HEK293 (cell line): ENCODE data around the gene RAD52.

Source experiments
- CTCF ChIA-PET: fragments of 350-600 bp; formaldehyde crosslinking; extraction: SDS; loops from one replicate; lab custom pipeline; 2021; ENCODE audit warnings: antibody characterized with exemption; lab: Yijun Ruan, JAX
- POLR2A ChIA-PET: fragments of 300-600 bp; formaldehyde crosslinking; extraction: SDS; loops from one replicate; lab custom pipeline; 2020; ENCODE audit warnings: antibody characterized with exemption, inconsistent platforms; lab: Yijun Ruan, JAX
- H3K27ac ChIP-seq: fragments of 200-500 bp; sonication (Bioruptor generic); 2 replicates; pipeline ENCODE4 v1.5.1; 2014; ENCODE audit warnings: low read depth, low read length, control low read depth, inconsistent platforms; ENCODE audit errors: extremely low read depth
- H3K36me3 ChIP-seq, 2 experiments: fragments of 200-500 bp in 1 of 2; sonication (Bioruptor generic) in 1 of 2; 1 replicate in 1 of 2; 2 replicates in 1 of 2; pipeline ENCODE4 v1.5.1; 2014 to 2017; ENCODE audit warnings: inconsistent platforms in 2 of 2, low read length in 2 of 2; ENCODE audit not compliant: control insufficient read depth in 2 of 2, insufficient read depth in 1 of 2
- H3K4me1 ChIP-seq: fragments of 200-500 bp; sonication (Bioruptor generic); 2 replicates; pipeline ENCODE4 v1.5.1; 2014; ENCODE audit warnings: mild to moderate bottlenecking, low read length, inconsistent platforms; ENCODE audit not compliant: control insufficient read depth, insufficient read depth
- H3K4me3 ChIP-seq: 2 replicates; pipeline ENCODE4 v1.5.1; 2011; ENCODE audit warnings: low read depth, mild to moderate bottlenecking, control low read depth, low read length, moderate library complexity
- H3K9me3 ChIP-seq: fragments of 200-500 bp; sonication (Bioruptor generic); 2 replicates; pipeline ENCODE4 v1.5.1; 2014; ENCODE audit warnings: low read depth, low read length, inconsistent platforms; ENCODE audit not compliant: control insufficient read depth, insufficient read depth
- FEZF1 ChIP-seq: fragments of 450-650 bp; formaldehyde crosslinking; IDR thresholded peaks from 2 replicates; pipeline ENCODE4 v1.5.1; 2016; ENCODE audit warnings: missing biosample characterization, missing genetic modification characterization
- HOXA7 ChIP-seq: sonication (generic); formaldehyde crosslinking; IDR thresholded peaks from 2 replicates; pipeline ENCODE4 v1.8.1; 2022; ENCODE audit warnings: missing genetic modification reagents, borderline replicate concordance
- IKZF3 ChIP-seq: fragments of 450-650 bp; IDR thresholded peaks from 2 replicates; pipeline ENCODE4 v1.5.0; 2018; ENCODE audit warnings: missing biosample characterization, mild to moderate bottlenecking, missing genetic modification characterization, moderate library complexity
- SCRT1 ChIP-seq: fragments of 450-650 bp; formaldehyde crosslinking; IDR thresholded peaks from 2 replicates; pipeline ENCODE4 v1.5.1; 2016; ENCODE audit warnings: missing biosample characterization, missing genetic modification characterization, borderline replicate concordance
- SCRT2 ChIP-seq: fragments of 450-650 bp; formaldehyde crosslinking; IDR thresholded peaks from 2 replicates; pipeline ENCODE4 v1.5.1; 2016; ENCODE audit warnings: missing biosample characterization, missing genetic modification characterization
- SETDB1 ChIP-seq: IDR thresholded peaks from one replicate; pipeline ENCODE4 v1.6.1; 2017; ENCODE audit warnings: mild to moderate bottlenecking, low read length, moderate library complexity, mixed read lengths; ENCODE audit not compliant: insufficient read length
- ZFHX2 ChIP-seq: fragments of 450-650 bp; formaldehyde crosslinking; conservative IDR thresholded peaks from 2 replicates; pipeline ENCODE4 v1.5.1; 2016; ENCODE audit warnings: missing biosample characterization, missing genetic modification characterization
- ZNF16 ChIP-seq: fragments of 450-650 bp; formaldehyde crosslinking; IDR thresholded peaks from 2 replicates; pipeline ENCODE4 v1.5.1; 2016; ENCODE audit warnings: low read depth, missing biosample characterization, missing genetic modification characterization
- ZNF211 ChIP-seq: fragments of 450-650 bp; formaldehyde crosslinking; IDR thresholded peaks from 2 replicates; pipeline ENCODE4 v1.5.1; 2016; ENCODE audit warnings: low read depth, missing biosample characterization, missing genetic modification characterization
- ZNF274 ChIP-seq, 2 experiments: fragments of 200-500 bp in 1 of 2; fragments of 450-650 bp in 1 of 2; sonication (Bioruptor generic) in 1 of 2; formaldehyde crosslinking in 1 of 2; IDR thresholded peaks; 2 replicates each; pipeline versions ENCODE4 v1.5.1 to v1.6.1; 2014 to 2016; ENCODE audit warnings: borderline replicate concordance in 1 of 2, inconsistent platforms in 1 of 2, low read length in 1 of 2, missing biosample characterization in 1 of 2, missing genetic modification characterization in 1 of 2
- ZNF302 ChIP-seq: fragments of 450-650 bp; formaldehyde crosslinking; IDR thresholded peaks from 2 replicates; pipeline ENCODE4 v1.5.1; 2016; ENCODE audit warnings: missing biosample characterization, missing genetic modification characterization, low read depth
- ZNF335 ChIP-seq: fragments of 450-650 bp; formaldehyde crosslinking; conservative IDR thresholded peaks from 2 replicates; pipeline ENCODE4 v1.5.1; 2016; ENCODE audit warnings: missing biosample characterization, missing genetic modification characterization
- ZNF341 ChIP-seq: fragments of 450-650 bp; formaldehyde crosslinking; IDR thresholded peaks from 2 replicates; pipeline ENCODE4; 2016; ENCODE audit warnings: low read depth, missing biosample characterization, missing genetic modification characterization
- ZNF37A ChIP-seq: fragments of 450-650 bp; IDR thresholded peaks from 2 replicates; pipeline ENCODE4 v1.5.1; 2018; ENCODE audit warnings: missing biosample characterization, missing genetic modification characterization
- ZNF391 ChIP-seq: fragments of 450-650 bp; formaldehyde crosslinking; IDR thresholded peaks from 2 replicates; pipeline ENCODE4 v1.5.1; 2016; ENCODE audit warnings: low read depth, missing biosample characterization, missing genetic modification characterization, borderline replicate concordance
- ZNF555 ChIP-seq: fragments of 450-650 bp; formaldehyde crosslinking; conservative IDR thresholded peaks from 2 replicates; pipeline ENCODE4 v1.5.1; 2017; ENCODE audit warnings: missing biosample characterization, mild to moderate bottlenecking, missing genetic modification characterization, inconsistent platforms
- ZNF561 ChIP-seq: fragments of 450-650 bp; IDR thresholded peaks from 2 replicates; pipeline ENCODE4 v1.5.1; 2018; ENCODE audit warnings: missing biosample characterization, missing genetic modification characterization, borderline replicate concordance
- ZNF585B ChIP-seq: fragments of 450-650 bp; formaldehyde crosslinking; IDR thresholded peaks from 2 replicates; pipeline ENCODE4 v1.5.1; 2016; ENCODE audit warnings: missing biosample characterization, missing genetic modification characterization
- ZNF596 ChIP-seq: fragments of 450-650 bp; IDR thresholded peaks from 2 replicates; pipeline ENCODE4 v1.5.0; 2018; ENCODE audit warnings: missing biosample characterization, mild to moderate bottlenecking, missing genetic modification characterization, moderate library complexity
- ZNF629 ChIP-seq: fragments of 450-650 bp; formaldehyde crosslinking; IDR thresholded peaks from 2 replicates; pipeline ENCODE4 v1.5.1; 2017; ENCODE audit warnings: missing biosample characterization, missing genetic modification characterization
- ZNF664 ChIP-seq: fragments of 450-650 bp; formaldehyde crosslinking; IDR thresholded peaks from 2 replicates; pipeline ENCODE4 v1.5.1; 2016; ENCODE audit warnings: missing biosample characterization, missing genetic modification characterization
- ZNF707 ChIP-seq: fragments of 450-650 bp; formaldehyde crosslinking; IDR thresholded peaks from 2 replicates; pipeline ENCODE4 v1.5.1; 2016; ENCODE audit warnings: missing biosample characterization, missing genetic modification characterization
- ZXDB ChIP-seq: fragments of 450-650 bp; formaldehyde crosslinking; IDR thresholded peaks from 2 replicates; pipeline ENCODE4 v1.5.1; 2016; ENCODE audit warnings: missing biosample characterization, missing genetic modification characterization
- TF ChIP-seq, protein P1 (sequence below): fragments of 450-650 bp; formaldehyde crosslinking; IDR thresholded peaks from 2 replicates; pipeline ENCODE4 v1.5.1; 2016; ENCODE audit warnings: missing biosample characterization, missing genetic modification characterization
- TF ChIP-seq, protein P2 (sequence below): fragments of 450-650 bp; formaldehyde crosslinking; IDR thresholded peaks from 2 replicates; pipeline ENCODE4 v1.5.1; 2016; ENCODE audit warnings: missing biosample characterization, missing genetic modification characterization
- TF ChIP-seq, protein P3 (sequence below): IDR thresholded peaks from 2 replicates; pipeline ENCODE4 v1.6.1; 2011; ENCODE audit warnings: mild to moderate bottlenecking, low read depth, low read length, borderline replicate concordance

RAD52 gene

GRCh38 chr12:894226-894625 lies 55.3 kb downstream of the RAD52 start:
- TF ChIP-seq ZXDB (tag by site-specific recombination) = no peak
- no peak for TF ChIP-seq HOXA7
- peak; percentile 45; the same call in 1 of the 2 replicates for TF ChIP-seq ZNF664 (tag by site-specific recombination)
- no peak overlapping the region for H3K4me3 ChIP-seq
- ChIA-PET CTCF (interaction anchor here (0.6 kb wide), 1 partner anchor 119 kb away, joined by 5 read pairs; no protein-coding TSS in a partner anchor), POLR2A (no interaction called here)
- H3K36me3 ChIP-seq = peaks cover 79 to 83% of the 10 kb centered on the region in 2 experiments
- no peak overlapping the region for H3K27ac ChIP-seq
- no peaks in the 10 kb centered on the region for H3K4me1 ChIP-seq
- H3K9me3 ChIP-seq = no peaks in the 10 kb centered on the region

DNA sequence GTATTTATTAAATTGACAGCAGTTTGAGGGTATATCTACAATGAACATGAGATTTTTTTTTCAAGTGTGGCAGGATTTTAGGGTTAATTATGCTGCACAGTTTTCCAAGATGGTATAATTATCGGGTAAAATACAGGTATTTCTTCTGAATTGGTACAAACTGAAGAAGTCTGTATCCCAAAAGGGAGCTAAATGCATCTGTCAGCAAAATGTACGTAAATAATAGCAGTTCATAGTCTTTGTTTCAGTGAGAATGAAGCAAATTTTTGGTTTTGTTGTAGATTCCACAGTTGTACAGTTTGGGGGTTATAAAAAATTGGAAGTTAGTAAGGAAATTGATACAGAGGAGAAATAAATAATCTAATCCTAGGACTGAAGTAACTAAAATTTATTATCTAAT lies 63.3 kb downstream of the RAD52 start:
- Histone ChIP-seq H3K4me3 (no peak overlapping the region), H3K4me1 (no peaks in the 10 kb centered on the region), H3K27ac (no peak overlapping the region), H3K9me3 (no peaks in the 10 kb centered on the region), H3K36me3 (peaks cover 80 to 97% of the 10 kb centered on the region in 2 experiments)
- ChIA-PET CTCF (no interaction called here), POLR2A (no interaction called here)
- TF ChIP-seq ZNF555 (tag by site-specific recombination) (no peak), ZNF341 (tag by site-specific recombination) (no peak), ZNF561 (tag by site-specific recombination) (no peak), ZNF335 (tag by site-specific recombination) (no peak), SCRT1 (tag by site-specific recombination) (no peak), ZNF16 (no peak), ZNF37A (tag by site-specific recombination) (no peak), ZNF585B (no peak), SETDB1 (no peak), ZNF596 (no peak), ZXDB (tag by site-specific recombination) (no peak)
- TF ChIP-seq, protein P1, sequence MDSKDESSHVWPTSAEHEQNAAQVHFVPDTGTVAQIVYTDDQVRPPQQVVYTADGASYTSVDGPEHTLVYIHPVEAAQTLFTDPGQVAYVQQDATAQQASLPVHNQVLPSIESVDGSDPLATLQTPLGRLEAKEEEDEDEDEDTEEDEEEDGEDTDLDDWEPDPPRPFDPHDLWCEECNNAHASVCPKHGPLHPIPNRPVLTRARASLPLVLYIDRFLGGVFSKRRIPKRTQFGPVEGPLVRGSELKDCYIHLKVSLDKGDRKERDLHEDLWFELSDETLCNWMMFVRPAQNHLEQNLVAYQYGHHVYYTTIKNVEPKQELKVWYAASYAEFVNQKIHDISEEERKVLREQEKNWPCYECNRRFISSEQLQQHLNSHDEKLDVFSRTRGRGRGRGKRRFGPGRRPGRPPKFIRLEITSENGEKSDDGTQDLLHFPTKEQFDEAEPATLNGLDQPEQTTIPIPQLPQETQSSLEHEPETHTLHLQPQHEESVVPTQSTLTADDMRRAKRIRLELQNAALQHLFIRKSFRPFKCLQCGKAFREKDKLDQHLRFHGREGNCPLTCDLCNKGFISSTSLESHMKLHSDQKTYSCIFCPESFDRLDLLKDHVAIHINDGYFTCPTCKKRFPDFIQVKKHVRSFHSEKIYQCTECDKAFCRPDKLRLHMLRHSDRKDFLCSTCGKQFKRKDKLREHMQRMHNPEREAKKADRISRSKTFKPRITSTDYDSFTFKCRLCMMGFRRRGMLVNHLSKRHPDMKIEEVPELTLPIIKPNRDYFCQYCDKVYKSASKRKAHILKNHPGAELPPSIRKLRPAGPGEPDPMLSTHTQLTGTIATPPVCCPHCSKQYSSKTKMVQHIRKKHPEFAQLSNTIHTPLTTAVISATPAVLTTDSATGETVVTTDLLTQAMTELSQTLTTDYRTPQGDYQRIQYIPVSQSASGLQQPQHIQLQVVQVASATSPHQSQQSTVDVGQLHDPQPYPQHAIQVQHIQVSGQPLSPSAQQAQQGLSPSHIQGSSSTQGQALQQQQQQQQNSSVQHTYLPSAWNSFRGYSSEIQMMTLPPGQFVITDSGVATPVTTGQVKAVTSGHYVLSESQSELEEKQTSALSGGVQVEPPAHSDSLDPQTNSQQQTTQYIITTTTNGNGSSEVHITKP (tag by site-specific recombination) = no peak

GRCh38 chr12:885701-886100 lies 63.8 kb downstream of the RAD52 start:
- Histone ChIP-seq H3K4me3 (no peak overlapping the region), H3K27ac (no peak overlapping the region), H3K9me3 (no peaks in the 10 kb centered on the region), H3K36me3 (peaks cover 76 to 99% of the 10 kb centered on the region in 2 experiments), H3K4me1 (no peaks in the 10 kb centered on the region)
- CTCF ChIA-PET = no interaction called here
- POLR2A ChIA-PET = interaction anchor here (0.6 kb wide), 1 partner anchor 110 kb away, joined by 9 read pairs; no protein-coding TSS in a partner anchor
- TF ChIP-seq, protein P2, sequence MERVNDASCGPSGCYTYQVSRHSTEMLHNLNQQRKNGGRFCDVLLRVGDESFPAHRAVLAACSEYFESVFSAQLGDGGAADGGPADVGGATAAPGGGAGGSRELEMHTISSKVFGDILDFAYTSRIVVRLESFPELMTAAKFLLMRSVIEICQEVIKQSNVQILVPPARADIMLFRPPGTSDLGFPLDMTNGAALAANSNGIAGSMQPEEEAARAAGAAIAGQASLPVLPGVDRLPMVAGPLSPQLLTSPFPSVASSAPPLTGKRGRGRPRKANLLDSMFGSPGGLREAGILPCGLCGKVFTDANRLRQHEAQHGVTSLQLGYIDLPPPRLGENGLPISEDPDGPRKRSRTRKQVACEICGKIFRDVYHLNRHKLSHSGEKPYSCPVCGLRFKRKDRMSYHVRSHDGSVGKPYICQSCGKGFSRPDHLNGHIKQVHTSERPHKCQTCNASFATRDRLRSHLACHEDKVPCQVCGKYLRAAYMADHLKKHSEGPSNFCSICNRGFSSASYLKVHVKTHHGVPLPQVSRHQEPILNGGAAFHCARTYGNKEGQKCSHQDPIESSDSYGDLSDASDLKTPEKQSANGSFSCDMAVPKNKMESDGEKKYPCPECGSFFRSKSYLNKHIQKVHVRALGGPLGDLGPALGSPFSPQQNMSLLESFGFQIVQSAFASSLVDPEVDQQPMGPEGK (tag by site-specific recombination) = no peak
- TF ChIP-seq ZNF629 (tag by site-specific recombination) (no peak), FEZF1 (tag by site-specific recombination) (no peak), ZFHX2 (no peak), SCRT2 (tag by site-specific recombination) (no peak), ZNF302 (tag by site-specific recombination) (no peak), ZNF274 (IDR thresholded peaks at IDR 0.05; ENCODE audit: low read length) (no peak), ZNF274 (tag by site-specific recombination; IDR thresholded peaks at IDR 0.05; ENCODE audit: borderline replicate concordance) (no peak), ZNF391 (tag by site-specific recombination) (no peak), IKZF3 (no peak), ZNF211 (tag by site-specific recombination) (no peak), ZNF707 (tag by site-specific recombination) (no peak)
- TF ChIP-seq, protein P3, sequence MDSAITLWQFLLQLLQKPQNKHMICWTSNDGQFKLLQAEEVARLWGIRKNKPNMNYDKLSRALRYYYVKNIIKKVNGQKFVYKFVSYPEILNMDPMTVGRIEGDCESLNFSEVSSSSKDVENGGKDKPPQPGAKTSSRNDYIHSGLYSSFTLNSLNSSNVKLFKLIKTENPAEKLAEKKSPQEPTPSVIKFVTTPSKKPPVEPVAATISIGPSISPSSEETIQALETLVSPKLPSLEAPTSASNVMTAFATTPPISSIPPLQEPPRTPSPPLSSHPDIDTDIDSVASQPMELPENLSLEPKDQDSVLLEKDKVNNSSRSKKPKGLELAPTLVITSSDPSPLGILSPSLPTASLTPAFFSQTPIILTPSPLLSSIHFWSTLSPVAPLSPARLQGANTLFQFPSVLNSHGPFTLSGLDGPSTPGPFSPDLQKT = no peak
- TF ChIP-seq, all 188 proteins: peak for 0
